WTC11 (cell line): ENCODE results near the gene TEX13C. TPM values are rescaled to one million over a fixed set of nuclear protein-coding genes. Genes with fewer than 3 reads are reported as not detected.

ENCODE experiments used
- ATAC-seq: fragments of 200-7000 bp; cut with Tn5 transposase; 2 replicates; pipeline ENCODE4 v1.10.0; 2021; ENCODE audit warnings: mild to moderate bottlenecking, moderate library complexity
- Bru-seq: library from RNA; stranded (reverse); fragments of 400-500 nt; gene quantifications from one replicate; lab custom pipeline; 2021; lab: Mats Ljungman, UMichigan
- CTCF ChIA-PET: fragments of 300-600 bp; sonication (Branson Sonifier 250); formaldehyde crosslinking; loops from one replicate; lab custom pipeline; 2021; ENCODE audit warnings: antibody characterized with exemption; lab: Charles Lee
- POLR2A ChIA-PET: fragments of 350-600 bp; sonication (Branson Sonifier 250); formaldehyde crosslinking; loops from one replicate; lab custom pipeline; 2021; ENCODE audit warnings: antibody characterized with exemption; lab: Charles Lee
- DNase-seq: peaks from one replicate; pipeline ENCODE4 v3.0.0; 2021; ENCODE audit warnings: low spot score
- H3K27ac Mint-ChIP-seq: 2 replicates; pipeline ENCODE4 v1.8.0; 2021; ENCODE audit warnings: mixed read lengths
- H3K27me3 Mint-ChIP-seq: 2 replicates; pipeline ENCODE4 v1.8.0; 2021; ENCODE audit warnings: low read depth, mild to moderate bottlenecking, moderate library complexity, mixed read lengths
- H3K36me3 Mint-ChIP-seq: 2 replicates; pipeline ENCODE4 v1.8.0; 2021; ENCODE audit warnings: mixed read lengths
- H3K4me1 Mint-ChIP-seq: 2 replicates; pipeline ENCODE4 v1.8.0; 2022; ENCODE audit warnings: mixed read lengths
- H3K4me3 Mint-ChIP-seq: 2 replicates; pipeline ENCODE4 v1.8.0; 2021; ENCODE audit warnings: mild to moderate bottlenecking, moderate library complexity, mixed read lengths
- H3K9me3 Mint-ChIP-seq: 2 replicates; pipeline ENCODE4 v1.8.0; 2021; ENCODE audit warnings: mixed read lengths
- E2F5 ChIP-seq: sonication (generic); formaldehyde crosslinking; IDR thresholded peaks from 2 replicates; pipeline ENCODE4 v1.8.1; 2022; ENCODE audit warnings: mild to moderate bottlenecking, moderate library complexity, missing genetic modification reagents
- ELF4 ChIP-seq: sonication (generic); formaldehyde crosslinking; IDR thresholded peaks from 2 replicates; pipeline ENCODE4 v1.8.1; 2022; ENCODE audit warnings: low read depth, mild to moderate bottlenecking, moderate library complexity, missing genetic modification reagents
- FOXP4 ChIP-seq: sonication (generic); formaldehyde crosslinking; IDR thresholded peaks from 2 replicates; pipeline ENCODE4 v1.8.0; 2022; ENCODE audit warnings: mild to moderate bottlenecking, missing genetic modification reagents
- GABPB1 ChIP-seq: sonication (generic); formaldehyde crosslinking; IDR thresholded peaks from 2 replicates; pipeline ENCODE4 v1.8.1; 2023; ENCODE audit warnings: mild to moderate bottlenecking, missing genetic modification reagents
- NFYB ChIP-seq: sonication (generic); formaldehyde crosslinking; conservative IDR thresholded peaks from 2 replicates; pipeline ENCODE4 v1.8.0; 2022; ENCODE audit warnings: low read depth, missing genetic modification reagents
- TCF7 ChIP-seq: sonication (generic); formaldehyde crosslinking; IDR thresholded peaks from 2 replicates; pipeline ENCODE4 v1.8.0; 2022; ENCODE audit warnings: mild to moderate bottlenecking, low read depth, missing genetic modification reagents, moderate library complexity
- TP53 ChIP-seq: sonication (generic); formaldehyde crosslinking; IDR thresholded peaks from 2 replicates; pipeline ENCODE4 v1.8.1; 2023; ENCODE audit warnings: mild to moderate bottlenecking, missing genetic modification reagents
- ZNF138 ChIP-seq: sonication (generic); formaldehyde crosslinking; conservative IDR thresholded peaks from 2 replicates; pipeline ENCODE4 v1.8.1; 2022; ENCODE audit warnings: mild to moderate bottlenecking, moderate library complexity, missing genetic modification reagents
- ZNF232 ChIP-seq: sonication (generic); formaldehyde crosslinking; IDR thresholded peaks from 2 replicates; pipeline ENCODE4 v1.8.0; 2022; ENCODE audit warnings: mild to moderate bottlenecking, missing genetic modification reagents
- ZNF423 ChIP-seq: fragments of 250-450 bp; sonication (Bioruptor Pico); IDR thresholded peaks from 2 replicates; pipeline ENCODE4 v2.1.2; 2022; ENCODE audit warnings: mild to moderate bottlenecking, moderate library complexity
- ZNF671 ChIP-seq: fragments of 250-450 bp; sonication (Bioruptor Pico); IDR thresholded peaks from 2 replicates; pipeline ENCODE4 v1.8.0; 2021; ENCODE audit warnings: mild to moderate bottlenecking
- long read RNA-seq, 3 experiments: library from RNA in 1 of 3; library from capped mRNA in 1 of 3; library from polyadenylated mRNA in 1 of 3; unstranded in 2 of 3; stranded (forward) in 1 of 3; transcript quantifications; one replicate each; pipeline ENCODE4 v2.0.0, GENCODE V29; 2021
- total RNA-seq: library from RNA; stranded (reverse); gene quantifications from 3 replicates; pipeline ENCODE4 v1.2.3, GENCODE V29; 2021
- TF ChIP-seq, protein P1 (sequence below): fragments of 250-450 bp; sonication (Bioruptor Pico); conservative IDR thresholded peaks from 2 replicates; pipeline ENCODE4 v1.9.0; 2021; ENCODE audit warnings: mild to moderate bottlenecking
- TF ChIP-seq, protein P2 (sequence below): sonication (generic); formaldehyde crosslinking; IDR thresholded peaks from 2 replicates; pipeline ENCODE4 v1.8.1; 2022; ENCODE audit warnings: low read depth, mild to moderate bottlenecking, moderate library complexity, missing genetic modification reagents, borderline replicate concordance
- TF ChIP-seq, protein P3 (sequence below): fragments of 200-600 bp; IDR thresholded peaks from 2 replicates; pipeline ENCODE4 v1.8.0; 2022; ENCODE audit warnings: antibody characterized with exemption
- TF ChIP-seq, protein P4 (sequence below): sonication (generic); formaldehyde crosslinking; IDR thresholded peaks from 2 replicates; pipeline ENCODE4 v1.8.0; 2022; ENCODE audit warnings: mild to moderate bottlenecking, missing genetic modification reagents
- TF ChIP-seq, protein P5 (sequence below): sonication (generic); formaldehyde crosslinking; IDR thresholded peaks from 2 replicates; pipeline ENCODE4 v1.8.1; 2022; ENCODE audit warnings: missing genetic modification reagents, borderline replicate concordance

Gene TEX13C
- total RNA-seq, result 0.18 to 0.26 TPM (median 0.25 TPM) in 3 replicates
- percentile 14 among the genes with signal in this experiment for Bru-seq, nascent RNA
- long read RNA-seq, experiment 1, result 0 reads
- long read RNA-seq, experiment 2, result 0 reads
- long read RNA-seq, experiment 3, result 0 reads

DNA sequence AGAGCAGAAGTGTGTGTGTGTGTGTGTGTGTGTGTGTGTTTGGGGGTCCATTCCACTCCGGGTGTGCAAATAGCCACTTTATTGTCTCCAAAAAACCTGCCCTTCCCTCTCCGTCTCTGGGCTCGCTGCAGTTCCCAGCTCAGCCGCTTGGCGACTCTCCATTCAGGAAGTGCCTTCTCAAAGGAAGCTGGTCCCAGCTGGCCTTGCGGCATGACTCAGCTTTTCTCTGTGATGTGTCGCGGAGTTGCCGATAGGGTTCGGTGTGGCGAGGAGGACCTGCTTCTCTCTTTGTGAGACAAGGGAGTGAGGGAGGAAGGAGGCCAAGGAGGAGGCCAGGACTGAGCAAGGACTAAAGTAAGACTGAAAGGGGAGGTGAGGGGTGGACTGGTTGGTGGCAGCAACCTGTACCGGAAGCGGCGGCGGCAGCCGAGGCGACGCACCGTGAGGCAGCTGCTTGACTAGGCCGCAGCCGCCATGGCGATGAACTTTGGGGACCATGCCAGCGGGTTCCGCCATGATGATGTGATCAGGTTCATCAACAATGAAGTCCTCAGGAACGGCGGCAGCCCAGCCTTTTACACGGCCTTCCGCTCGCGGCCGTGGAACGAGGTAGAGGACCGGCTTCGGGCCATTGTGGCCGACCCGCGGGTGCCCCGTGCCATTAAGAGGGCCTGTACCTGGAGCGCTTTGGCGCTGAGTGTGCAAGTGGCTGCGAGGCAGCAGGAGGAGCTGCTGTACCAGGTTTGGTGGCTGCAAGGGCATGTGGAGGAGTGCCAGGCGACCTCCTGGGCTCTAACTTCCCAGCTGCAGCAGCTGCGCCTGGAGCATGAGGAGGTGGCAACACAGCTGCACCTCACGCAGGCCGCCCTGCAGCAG is at the start of gene TEX13C:
TSS of gene TEX13C (plus strand) at position 226 of the 876 bp plus-strand sequence. CDS start at position 475, 249 bp downstream.
- H3K27ac Mint-ChIP-seq, result no peak within 1 kb of the TSS
- H3K27me3 Mint-ChIP-seq, result no peaks in the 10 kb centered on the region
- no peaks in the 10 kb centered on the region for H3K4me1 Mint-ChIP-seq
- 0 out of 2 replicates have a peak, but pooled peaks cover 8% of the 10 kb centered on the region for H3K9me3 Mint-ChIP-seq
- ChIA-PET CTCF (interaction anchor here (1.6 kb wide), 1 partner anchor 114 kb away, joined by 5 read pairs; no protein-coding TSS in a partner anchor), POLR2A (no interaction called here)
- H3K4me3 Mint-ChIP-seq, result no peak within 1 kb of the TSS
- DNase-seq (no peak), ATAC-seq (peak; percentile 24)
- TF ChIP-seq, protein P1, sequence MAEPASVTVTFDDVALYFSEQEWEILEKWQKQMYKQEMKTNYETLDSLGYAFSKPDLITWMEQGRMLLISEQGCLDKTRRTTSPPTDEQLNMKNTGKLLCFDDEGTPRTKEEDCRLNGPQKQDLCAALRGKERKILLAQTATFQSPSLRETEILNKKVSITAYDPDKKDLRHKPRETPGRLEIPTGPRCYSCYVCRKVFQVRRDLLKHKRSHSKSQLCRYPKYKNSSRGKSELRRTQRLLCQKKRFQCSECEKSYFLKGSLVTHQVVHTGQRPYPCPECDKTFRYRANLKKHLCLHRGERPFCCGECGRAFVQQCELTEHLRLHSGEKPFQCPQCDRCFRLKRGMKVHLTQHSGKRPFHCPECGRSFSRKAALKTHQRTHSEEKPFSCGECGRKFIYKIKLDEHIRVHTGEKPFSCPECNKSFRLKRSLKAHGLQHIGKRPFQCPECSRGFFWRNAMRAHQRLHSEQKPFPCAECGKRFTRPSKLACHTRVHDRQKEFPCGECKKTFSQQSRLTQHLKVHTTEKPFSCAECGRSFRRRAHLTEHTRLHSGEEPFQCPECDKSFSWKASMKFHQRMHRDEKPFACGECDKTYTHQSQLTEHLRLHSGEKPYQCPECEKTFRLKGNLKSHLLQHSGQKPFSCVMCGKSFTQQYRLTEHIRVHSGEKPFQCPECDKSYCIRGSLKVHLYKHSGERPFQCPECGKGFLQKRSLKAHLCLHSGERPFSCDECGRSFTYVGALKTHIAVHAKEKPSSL (CRISPR knock-in tag), result no peak
- TF ChIP-seq FOXP4 (CRISPR knock-in tag), result no peak
- TF ChIP-seq, protein P2, sequence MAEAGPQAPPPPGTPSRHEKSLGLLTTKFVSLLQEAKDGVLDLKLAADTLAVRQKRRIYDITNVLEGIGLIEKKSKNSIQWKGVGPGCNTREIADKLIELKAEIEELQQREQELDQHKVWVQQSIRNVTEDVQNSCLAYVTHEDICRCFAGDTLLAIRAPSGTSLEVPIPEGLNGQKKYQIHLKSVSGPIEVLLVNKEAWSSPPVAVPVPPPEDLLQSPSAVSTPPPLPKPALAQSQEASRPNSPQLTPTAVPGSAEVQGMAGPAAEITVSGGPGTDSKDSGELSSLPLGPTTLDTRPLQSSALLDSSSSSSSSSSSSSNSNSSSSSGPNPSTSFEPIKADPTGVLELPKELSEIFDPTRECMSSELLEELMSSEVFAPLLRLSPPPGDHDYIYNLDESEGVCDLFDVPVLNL (CRISPR knock-in tag), result no peak
- TF ChIP-seq GABPB1 (CRISPR knock-in tag), result no peak
- TF ChIP-seq, protein P3, sequence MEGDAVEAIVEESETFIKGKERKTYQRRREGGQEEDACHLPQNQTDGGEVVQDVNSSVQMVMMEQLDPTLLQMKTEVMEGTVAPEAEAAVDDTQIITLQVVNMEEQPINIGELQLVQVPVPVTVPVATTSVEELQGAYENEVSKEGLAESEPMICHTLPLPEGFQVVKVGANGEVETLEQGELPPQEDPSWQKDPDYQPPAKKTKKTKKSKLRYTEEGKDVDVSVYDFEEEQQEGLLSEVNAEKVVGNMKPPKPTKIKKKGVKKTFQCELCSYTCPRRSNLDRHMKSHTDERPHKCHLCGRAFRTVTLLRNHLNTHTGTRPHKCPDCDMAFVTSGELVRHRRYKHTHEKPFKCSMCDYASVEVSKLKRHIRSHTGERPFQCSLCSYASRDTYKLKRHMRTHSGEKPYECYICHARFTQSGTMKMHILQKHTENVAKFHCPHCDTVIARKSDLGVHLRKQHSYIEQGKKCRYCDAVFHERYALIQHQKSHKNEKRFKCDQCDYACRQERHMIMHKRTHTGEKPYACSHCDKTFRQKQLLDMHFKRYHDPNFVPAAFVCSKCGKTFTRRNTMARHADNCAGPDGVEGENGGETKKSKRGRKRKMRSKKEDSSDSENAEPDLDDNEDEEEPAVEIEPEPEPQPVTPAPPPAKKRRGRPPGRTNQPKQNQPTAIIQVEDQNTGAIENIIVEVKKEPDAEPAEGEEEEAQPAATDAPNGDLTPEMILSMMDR, result no peak
- TF ChIP-seq ZNF423 (CRISPR knock-in tag), result no peak
- TF ChIP-seq ZNF232 (CRISPR knock-in tag), result no peak
- no peak for TF ChIP-seq ZNF671 (CRISPR knock-in tag)
- no peak for TF ChIP-seq NFYB
- TF ChIP-seq ELF4 (CRISPR knock-in tag), result no peak
- TF ChIP-seq TCF7 (CRISPR knock-in tag), result no peak
- no peak for TF ChIP-seq E2F5 (CRISPR knock-in tag)
- TF ChIP-seq TP53, result no peak
- TF ChIP-seq, protein P4, sequence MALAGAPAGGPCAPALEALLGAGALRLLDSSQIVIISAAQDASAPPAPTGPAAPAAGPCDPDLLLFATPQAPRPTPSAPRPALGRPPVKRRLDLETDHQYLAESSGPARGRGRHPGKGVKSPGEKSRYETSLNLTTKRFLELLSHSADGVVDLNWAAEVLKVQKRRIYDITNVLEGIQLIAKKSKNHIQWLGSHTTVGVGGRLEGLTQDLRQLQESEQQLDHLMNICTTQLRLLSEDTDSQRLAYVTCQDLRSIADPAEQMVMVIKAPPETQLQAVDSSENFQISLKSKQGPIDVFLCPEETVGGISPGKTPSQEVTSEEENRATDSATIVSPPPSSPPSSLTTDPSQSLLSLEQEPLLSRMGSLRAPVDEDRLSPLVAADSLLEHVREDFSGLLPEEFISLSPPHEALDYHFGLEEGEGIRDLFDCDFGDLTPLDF (CRISPR knock-in tag), result no peak
- no peak for TF ChIP-seq ZNF138
- TF ChIP-seq, protein P5, sequence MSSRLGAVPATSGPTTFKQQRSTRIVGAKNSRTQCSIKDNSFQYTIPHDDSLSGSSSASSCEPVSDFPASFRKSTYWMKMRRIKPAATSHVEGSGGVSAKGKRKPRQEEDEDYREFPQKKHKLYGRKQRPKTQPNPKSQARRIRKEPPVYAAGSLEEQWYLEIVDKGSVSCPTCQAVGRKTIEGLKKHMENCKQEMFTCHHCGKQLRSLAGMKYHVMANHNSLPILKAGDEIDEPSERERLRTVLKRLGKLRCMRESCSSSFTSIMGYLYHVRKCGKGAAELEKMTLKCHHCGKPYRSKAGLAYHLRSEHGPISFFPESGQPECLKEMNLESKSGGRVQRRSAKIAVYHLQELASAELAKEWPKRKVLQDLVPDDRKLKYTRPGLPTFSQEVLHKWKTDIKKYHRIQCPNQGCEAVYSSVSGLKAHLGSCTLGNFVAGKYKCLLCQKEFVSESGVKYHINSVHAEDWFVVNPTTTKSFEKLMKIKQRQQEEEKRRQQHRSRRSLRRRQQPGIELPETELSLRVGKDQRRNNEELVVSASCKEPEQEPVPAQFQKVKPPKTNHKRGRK (CRISPR knock-in tag), result no peak
- H3K36me3 Mint-ChIP-seq, result peaks cover 2% of the 10 kb centered on the region; the same call in 1 of the 2 replicates
